Epithelial cell of proximal tubule (primary cell): ENCODE measurements around the gene CAMTA1. TPM values are rescaled to one million over a fixed set of nuclear protein-coding genes. Genes with fewer than 3 reads are reported as not detected.

ENCODE experiments used
- DNase-seq: peaks from one replicate; pipeline ENCODE4 v3.0.0-alpha.2; 2011; ENCODE audit warnings: low read depth
- H3K4me3 ChIP-seq: 2 replicates; pipeline ENCODE4 v1.5.1; 2011; ENCODE audit warnings: low read depth, mild to moderate bottlenecking, low read length
- total RNA-seq: library from RNA; depleted of rRNA; stranded (reverse); fragments of >200 nt; gene quantifications from 2 replicates; pipeline ENCODE4 v1.2.3, GENCODE V29; 2015
- TF ChIP-seq, protein P1 (sequence below): conservative IDR thresholded peaks from 2 replicates; pipeline ENCODE4 v1.5.1; 2012; ENCODE audit warnings: low read depth, mild to moderate bottlenecking, low read length

CAMTA1 gene
- total RNA-seq, 1 donor from 2014 or later = 79.2 TPM

DNA sequence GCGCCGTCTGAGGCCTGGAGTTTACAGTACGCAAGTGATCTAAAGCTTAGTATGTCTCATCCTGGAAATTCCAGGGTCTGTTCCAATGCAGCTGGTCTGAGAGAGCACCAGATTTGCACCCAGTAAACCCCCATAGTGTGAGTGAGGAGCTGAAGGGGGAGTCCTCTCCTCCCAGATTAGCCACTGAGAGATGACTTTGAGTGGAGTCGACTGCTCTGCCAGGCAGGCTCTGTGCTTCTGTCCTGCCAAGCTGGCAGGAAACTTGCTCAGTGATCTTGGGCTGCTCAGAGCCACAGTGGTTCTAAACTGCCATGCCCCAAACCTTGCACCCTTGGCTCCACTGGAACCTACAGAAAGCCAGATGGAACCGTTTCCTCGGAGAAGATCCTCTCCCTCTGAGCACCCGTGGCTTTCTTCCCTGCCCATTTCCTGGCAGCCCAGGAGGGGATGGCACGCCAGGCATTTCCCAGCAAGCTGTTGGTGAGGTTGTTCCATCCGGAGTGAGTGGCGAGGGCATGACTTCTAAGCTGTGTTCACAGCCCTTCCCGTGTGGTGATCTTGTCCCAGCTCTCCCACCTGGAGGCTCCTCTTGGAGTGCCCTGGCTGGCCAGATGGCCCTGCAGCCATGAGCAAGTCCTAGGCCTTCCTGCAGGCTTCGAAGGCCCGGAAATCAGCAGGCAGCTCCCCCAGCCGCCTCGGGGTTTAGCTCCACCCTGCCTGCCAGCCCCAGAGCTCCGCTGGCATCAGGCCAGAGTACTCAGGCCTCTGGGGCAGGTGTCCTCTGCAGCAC lies 859.9 kb downstream of the CAMTA1 start:
- H3K4me3 ChIP-seq = no peak overlapping the region
- TF ChIP-seq, protein P1, sequence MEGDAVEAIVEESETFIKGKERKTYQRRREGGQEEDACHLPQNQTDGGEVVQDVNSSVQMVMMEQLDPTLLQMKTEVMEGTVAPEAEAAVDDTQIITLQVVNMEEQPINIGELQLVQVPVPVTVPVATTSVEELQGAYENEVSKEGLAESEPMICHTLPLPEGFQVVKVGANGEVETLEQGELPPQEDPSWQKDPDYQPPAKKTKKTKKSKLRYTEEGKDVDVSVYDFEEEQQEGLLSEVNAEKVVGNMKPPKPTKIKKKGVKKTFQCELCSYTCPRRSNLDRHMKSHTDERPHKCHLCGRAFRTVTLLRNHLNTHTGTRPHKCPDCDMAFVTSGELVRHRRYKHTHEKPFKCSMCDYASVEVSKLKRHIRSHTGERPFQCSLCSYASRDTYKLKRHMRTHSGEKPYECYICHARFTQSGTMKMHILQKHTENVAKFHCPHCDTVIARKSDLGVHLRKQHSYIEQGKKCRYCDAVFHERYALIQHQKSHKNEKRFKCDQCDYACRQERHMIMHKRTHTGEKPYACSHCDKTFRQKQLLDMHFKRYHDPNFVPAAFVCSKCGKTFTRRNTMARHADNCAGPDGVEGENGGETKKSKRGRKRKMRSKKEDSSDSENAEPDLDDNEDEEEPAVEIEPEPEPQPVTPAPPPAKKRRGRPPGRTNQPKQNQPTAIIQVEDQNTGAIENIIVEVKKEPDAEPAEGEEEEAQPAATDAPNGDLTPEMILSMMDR = no peak
- peak; percentile 22 for DNase-seq

DNA sequence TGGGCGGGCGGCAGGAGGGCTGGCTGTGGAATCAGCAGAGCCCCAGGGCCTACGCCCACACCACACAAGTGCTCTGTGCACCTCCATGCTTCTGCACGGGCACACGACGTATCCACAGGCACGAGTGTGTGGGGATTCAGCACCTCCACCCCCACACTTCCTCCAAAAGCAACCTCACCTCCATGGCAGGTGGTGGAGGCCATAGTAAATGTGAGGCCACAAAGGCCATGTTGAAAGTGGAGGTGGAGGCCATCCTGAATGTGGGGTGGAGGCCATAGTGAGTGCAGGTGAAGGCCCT lies 860.4 kb downstream of the CAMTA1 start:
- H3K4me3 ChIP-seq = no peak overlapping the region
- TF ChIP-seq, protein P1 = no peak
- DNase-seq = no peak

DNA sequence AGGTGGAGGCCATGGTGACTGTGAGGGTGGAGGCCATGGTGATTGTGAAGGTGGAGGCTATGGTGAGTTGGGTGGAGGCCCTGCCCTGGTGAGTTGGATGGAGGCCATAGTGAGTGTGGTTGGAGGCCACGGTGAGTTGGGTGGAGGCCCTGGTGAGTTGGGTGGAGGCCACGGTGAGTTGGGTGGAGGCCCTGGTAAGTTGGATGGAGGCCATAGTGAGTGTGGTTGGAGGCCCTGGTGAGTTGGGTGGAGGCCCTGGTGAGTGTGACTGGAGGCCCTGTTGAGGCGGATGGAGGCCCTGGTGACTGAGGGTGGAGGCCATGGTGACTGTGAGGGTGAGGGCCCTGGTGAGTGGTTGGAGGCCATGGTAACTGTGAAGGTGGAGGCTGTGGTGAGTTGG lies 860.9 kb downstream of the CAMTA1 start:
- TF ChIP-seq, protein P1 = no peak
- no peak for DNase-seq
- no peak overlapping the region for H3K4me3 ChIP-seq

DNA sequence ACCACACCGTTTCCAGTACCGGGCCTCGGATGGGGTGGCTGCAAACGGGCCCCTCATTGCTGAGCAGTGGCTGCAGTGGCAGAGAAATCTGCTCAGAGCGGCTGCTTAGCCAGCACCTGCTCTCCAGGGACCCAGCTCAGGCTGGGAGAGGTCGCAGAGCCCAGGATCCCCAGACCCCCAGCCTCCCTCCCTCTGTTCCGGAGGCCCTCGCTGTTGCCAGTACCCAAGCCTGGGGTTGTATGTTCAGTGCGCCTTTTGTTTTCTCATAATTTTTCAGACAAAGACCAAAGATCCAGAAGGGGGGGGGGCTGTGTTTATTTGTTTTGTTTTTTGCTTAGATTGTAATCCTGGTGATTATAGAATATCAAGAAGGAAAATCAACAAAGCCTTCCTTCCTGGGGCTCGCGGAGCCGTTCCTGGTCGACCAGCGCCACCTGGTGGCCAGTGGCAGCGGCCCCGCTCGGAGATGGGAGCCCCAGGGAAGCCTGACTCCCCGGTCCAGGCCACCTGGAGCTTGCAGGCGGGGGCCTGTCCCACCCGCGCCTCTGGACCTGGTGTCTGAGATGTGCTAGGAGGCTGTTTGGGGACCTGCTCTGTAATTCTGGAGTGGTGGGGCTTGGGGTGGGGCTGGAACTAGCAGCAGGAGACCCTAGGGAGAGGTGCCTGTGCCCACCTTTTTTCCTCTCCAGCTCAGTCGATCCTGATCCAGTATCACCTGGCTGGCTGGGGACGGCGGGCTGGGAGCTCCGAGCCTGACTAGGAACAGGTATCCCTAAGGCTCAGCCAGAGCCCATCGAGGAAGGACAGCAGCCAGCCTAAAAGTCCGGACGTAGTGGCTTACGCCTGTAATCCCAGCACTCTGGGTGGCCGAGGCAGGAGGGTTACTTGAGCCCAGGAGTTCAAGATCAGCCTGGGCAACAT lies 862.0 kb downstream of the CAMTA1 start:
- DNase-seq = no peak
- no peak overlapping the region for H3K4me3 ChIP-seq
- TF ChIP-seq, protein P1 = peak; percentile 86

DNA sequence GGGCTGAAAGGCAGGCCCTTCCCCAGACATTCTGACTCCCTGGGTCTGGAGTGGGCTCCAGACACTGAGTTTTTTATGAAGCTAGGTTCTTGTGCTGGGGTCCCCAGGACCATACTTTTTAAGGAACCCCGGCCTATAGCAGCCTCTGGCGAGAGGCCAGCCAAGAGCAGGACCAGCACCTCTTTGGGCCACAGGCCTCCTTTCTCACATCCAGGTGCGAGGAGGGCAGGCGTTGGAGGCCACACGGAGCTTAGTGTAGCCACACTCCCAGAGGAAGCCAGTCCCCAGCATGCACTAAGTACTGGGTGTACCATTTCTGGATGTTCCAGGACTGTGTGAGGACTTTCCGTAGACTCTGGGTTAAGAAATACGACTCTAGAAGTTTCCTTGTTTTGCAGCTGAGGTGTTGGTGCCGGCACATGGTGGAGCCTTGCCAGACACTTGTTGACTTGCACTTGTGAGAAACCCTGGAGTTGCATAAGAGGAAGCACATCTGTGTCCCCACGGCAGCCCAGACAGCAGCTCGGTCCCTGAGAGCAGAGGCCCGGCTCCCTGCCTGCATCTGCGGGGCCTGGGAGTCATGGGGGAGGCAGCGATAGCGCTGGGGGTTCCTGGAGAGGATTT lies 863.6 kb downstream of the CAMTA1 start:
- TF ChIP-seq, protein P1 = no peak
- DNase-seq = no peak
- H3K4me3 ChIP-seq = no peak overlapping the region

DNA sequence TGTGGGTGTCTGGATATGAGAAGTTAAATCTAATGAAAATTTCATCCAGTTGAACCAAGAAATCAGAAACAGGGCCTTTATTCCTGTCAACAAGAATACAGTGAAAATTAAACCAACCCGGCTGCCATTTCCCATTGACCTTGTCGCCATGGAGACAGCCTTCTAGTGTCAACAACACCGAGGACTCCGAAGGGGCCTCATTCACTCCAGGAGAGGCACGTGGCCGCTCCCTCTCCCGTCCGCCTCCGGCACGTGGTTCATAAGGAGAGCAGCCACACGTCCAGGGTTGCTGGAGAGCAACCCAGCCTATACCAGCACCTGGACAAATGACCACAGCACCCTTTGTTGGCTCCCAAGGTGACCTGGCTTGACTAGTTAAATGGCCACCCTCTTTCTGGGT lies 865.5 kb downstream of the CAMTA1 start:
- H3K4me3 ChIP-seq = no peak overlapping the region
- TF ChIP-seq, protein P1 = no peak
- no peak for DNase-seq
